ENCODE measurements around the gene PHAF1. TPM values are rescaled to one million over a fixed set of nuclear protein-coding genes. Genes with fewer than 3 reads are reported as not detected.

PHAF1 gene
- total RNA-seq, 1 experiment from 2014 or later: 21.9 TPM

GRCh38 chr16:67169642-67170167 lies 60.0 kb downstream of the PHAF1 start:
- no TSS peak for BruUV-seq (replicated peaks)
- CTCF ChIA-PET: interaction anchor here (0.7 to 1.9 kb wide), 5 partner anchors 9 to 216 kb away, joined by 3 to 6 read pairs (median 4); partner anchors contain the start of genes FBXL8 and TRADD
- peaks cover 33% of the 10 kb centered on the region for H3K4me1 Mint-ChIP-seq (ENCODE audit: low read depth, unreplicated experiment)
- TF ChIP-seq CTCF (IDR thresholded peaks at IDR 0.05; ENCODE audit: unreplicated experiment): peak; percentile 46
- H3K36me3 Mint-ChIP-seq (ENCODE audit: insufficient read depth, unreplicated experiment): peaks cover 47% of the 10 kb centered on the region
- peak overlapping the region; percentile 52 for H3K27ac Mint-ChIP-seq (ENCODE audit: unreplicated experiment)
- H3K9me3 Mint-ChIP-seq (ENCODE audit: low read depth, unreplicated experiment): no peaks in the 10 kb centered on the region
- no peaks in the 10 kb centered on the region for H3K27me3 Mint-ChIP-seq (ENCODE audit: unreplicated experiment)
- H3K4me3 Mint-ChIP-seq (ENCODE audit: low read depth, unreplicated experiment): peak overlapping the region; percentile 71
- intact Hi-C loops (cut with micrococcal nuclease; ENCODE audit: unreplicated experiment): no loop called here
- peak; percentile 41 for DNase-seq

GRCh38 chr16:67170168-67170948 lies 60.6 kb downstream of the PHAF1 start, which contains the start of gene NOL3:
Gene NOL3, plus strand, starts transcription at chr16:67170538.
- TF ChIP-seq CTCF (IDR thresholded peaks at IDR 0.05; ENCODE audit: unreplicated experiment): no peak

GRCh38 chr16:67170949-67171649 lies 61.4 kb downstream of the PHAF1 start:
- intact Hi-C loops (cut with micrococcal nuclease; ENCODE audit: unreplicated experiment): no loop called here
- no peak for DNase-seq
- peaks cover 40% of the 10 kb centered on the region for H3K4me1 Mint-ChIP-seq (ENCODE audit: low read depth, unreplicated experiment)
- peak overlapping the region; percentile 52 for H3K27ac Mint-ChIP-seq (ENCODE audit: unreplicated experiment)
- H3K4me3 Mint-ChIP-seq (ENCODE audit: low read depth, unreplicated experiment): peak overlapping the region; percentile 71
- CTCF ChIA-PET: interaction anchor here (0.5 to 1.9 kb wide), 4 partner anchors 11 to 58 kb away, joined by 3 to 6 read pairs (median 4); partner anchors contain the start of genes FBXL8 and TRADD
- TF ChIP-seq CTCF (IDR thresholded peaks at IDR 0.05; ENCODE audit: unreplicated experiment): no peak
- H3K36me3 Mint-ChIP-seq (ENCODE audit: insufficient read depth, unreplicated experiment): peaks cover 45% of the 10 kb centered on the region
- H3K27me3 Mint-ChIP-seq (ENCODE audit: unreplicated experiment): no peaks in the 10 kb centered on the region
- no peaks in the 10 kb centered on the region for H3K9me3 Mint-ChIP-seq (ENCODE audit: low read depth, unreplicated experiment)
- TSS peak; percentile 5 for BruUV-seq (replicated peaks)

More at GRCh38 chr16:67170168-67170948, 60.6 kb downstream of the PHAF1 start, which contains the start of gene NOL3:
- Mint-ChIP-seq H3K4me1 (ENCODE audit: low read depth, unreplicated experiment) (peaks cover 33% of the 10 kb centered on the region), H3K27ac (ENCODE audit: unreplicated experiment) (peak within 1 kb of the TSS; percentile 52), H3K9me3 (ENCODE audit: low read depth, unreplicated experiment) (no peaks in the 10 kb centered on the region), H3K36me3 (ENCODE audit: insufficient read depth, unreplicated experiment) (peaks cover 41% of the 10 kb centered on the region), H3K27me3 (ENCODE audit: unreplicated experiment) (no peaks in the 10 kb centered on the region), H3K4me3 (ENCODE audit: low read depth, unreplicated experiment) (peak within 1 kb of the TSS; percentile 71)
- DNase-seq: peak; percentile 81
- CTCF ChIA-PET: interaction anchor here (0.5 to 1.9 kb wide), 7 partner anchors 10 to 217 kb away, joined by 3 to 6 read pairs (median 4); partner anchors contain the start of genes FBXL8 and TRADD
- intact Hi-C loops (cut with micrococcal nuclease; ENCODE audit: unreplicated experiment): no loop called here
- no TSS peak for BruUV-seq (replicated peaks)

- Mint-ChIP-seq H3K27me3 (ENCODE audit: unreplicated experiment) (no peaks in the 10 kb centered on the region), H3K4me1 (ENCODE audit: low read depth, unreplicated experiment) (peaks cover 54% of the 10 kb centered on the region), H3K36me3 (ENCODE audit: insufficient read depth, unreplicated experiment) (peaks cover 58% of the 10 kb centered on the region), H3K27ac (ENCODE audit: unreplicated experiment) (peak overlapping the region; percentile 90), H3K9me3 (ENCODE audit: low read depth, unreplicated experiment) (no peaks in the 10 kb centered on the region), H3K4me3 (ENCODE audit: low read depth, unreplicated experiment) (peak overlapping the region; percentile 89)
- TF ChIP-seq CTCF (IDR thresholded peaks at IDR 0.05; ENCODE audit: unreplicated experiment): no peak
- intact Hi-C loops (cut with micrococcal nuclease; ENCODE audit: unreplicated experiment): no loop called here
- no TSS peak for BruUV-seq (replicated peaks)
- DNase-seq: no peak
- CTCF ChIA-PET: interaction anchor here (0.6 to 2.0 kb wide), 2 partner anchors 12 to 239 kb away, joined by 6 to 7 read pairs; no protein-coding TSS in a partner anchor
Measured at GRCh38 chr16:67173323-67173722, 63.6 kb downstream of the PHAF1 start.

All from Calu3 (cell line).